LNCaP clone FGC (cell line): Measurements from ENCODE around the gene VPS35.
"Not testable (repeated sequence)": the region's sequence is repeated elsewhere in the genome, so short reads cannot be mapped to it uniquely, and the experiment has no call there.

Experiments
- DNase-seq: peaks from one replicate; pipeline ENCODE4 v3.0.0-alpha.2; 2011; ENCODE audit warnings: low read depth
- H3K4me3 ChIP-seq: 2 replicates; pipeline ENCODE4 v1.5.1; 2011; ENCODE audit warnings: mild to moderate bottlenecking, low read depth, low read length, control low read depth
- TF ChIP-seq, protein P1 (sequence below): IDR thresholded peaks from 2 replicates; pipeline ENCODE4 v1.5.1; 2012; ENCODE audit warnings: mild to moderate bottlenecking; ENCODE audit not compliant: control insufficient read depth, insufficient read depth; ENCODE audit errors: extremely low read depth

VPS35 gene

GRCh38 chr16:46638947-46639925 lies 49.7 kb downstream of the VPS35 start:
- DNase-seq: no peak

GRCh38 chr16:46632778-46633733 lies 55.9 kb downstream of the VPS35 start:
- DNase-seq: no peak
- no peak overlapping the region for H3K4me3 ChIP-seq
- TF ChIP-seq, protein P1, sequence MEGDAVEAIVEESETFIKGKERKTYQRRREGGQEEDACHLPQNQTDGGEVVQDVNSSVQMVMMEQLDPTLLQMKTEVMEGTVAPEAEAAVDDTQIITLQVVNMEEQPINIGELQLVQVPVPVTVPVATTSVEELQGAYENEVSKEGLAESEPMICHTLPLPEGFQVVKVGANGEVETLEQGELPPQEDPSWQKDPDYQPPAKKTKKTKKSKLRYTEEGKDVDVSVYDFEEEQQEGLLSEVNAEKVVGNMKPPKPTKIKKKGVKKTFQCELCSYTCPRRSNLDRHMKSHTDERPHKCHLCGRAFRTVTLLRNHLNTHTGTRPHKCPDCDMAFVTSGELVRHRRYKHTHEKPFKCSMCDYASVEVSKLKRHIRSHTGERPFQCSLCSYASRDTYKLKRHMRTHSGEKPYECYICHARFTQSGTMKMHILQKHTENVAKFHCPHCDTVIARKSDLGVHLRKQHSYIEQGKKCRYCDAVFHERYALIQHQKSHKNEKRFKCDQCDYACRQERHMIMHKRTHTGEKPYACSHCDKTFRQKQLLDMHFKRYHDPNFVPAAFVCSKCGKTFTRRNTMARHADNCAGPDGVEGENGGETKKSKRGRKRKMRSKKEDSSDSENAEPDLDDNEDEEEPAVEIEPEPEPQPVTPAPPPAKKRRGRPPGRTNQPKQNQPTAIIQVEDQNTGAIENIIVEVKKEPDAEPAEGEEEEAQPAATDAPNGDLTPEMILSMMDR: no peak

More at GRCh38 chr16:46638947-46639925, 49.7 kb downstream of the VPS35 start:
- H3K4me3 ChIP-seq: no peak overlapping the region
- TF ChIP-seq, protein P1: no peak

DNA sequence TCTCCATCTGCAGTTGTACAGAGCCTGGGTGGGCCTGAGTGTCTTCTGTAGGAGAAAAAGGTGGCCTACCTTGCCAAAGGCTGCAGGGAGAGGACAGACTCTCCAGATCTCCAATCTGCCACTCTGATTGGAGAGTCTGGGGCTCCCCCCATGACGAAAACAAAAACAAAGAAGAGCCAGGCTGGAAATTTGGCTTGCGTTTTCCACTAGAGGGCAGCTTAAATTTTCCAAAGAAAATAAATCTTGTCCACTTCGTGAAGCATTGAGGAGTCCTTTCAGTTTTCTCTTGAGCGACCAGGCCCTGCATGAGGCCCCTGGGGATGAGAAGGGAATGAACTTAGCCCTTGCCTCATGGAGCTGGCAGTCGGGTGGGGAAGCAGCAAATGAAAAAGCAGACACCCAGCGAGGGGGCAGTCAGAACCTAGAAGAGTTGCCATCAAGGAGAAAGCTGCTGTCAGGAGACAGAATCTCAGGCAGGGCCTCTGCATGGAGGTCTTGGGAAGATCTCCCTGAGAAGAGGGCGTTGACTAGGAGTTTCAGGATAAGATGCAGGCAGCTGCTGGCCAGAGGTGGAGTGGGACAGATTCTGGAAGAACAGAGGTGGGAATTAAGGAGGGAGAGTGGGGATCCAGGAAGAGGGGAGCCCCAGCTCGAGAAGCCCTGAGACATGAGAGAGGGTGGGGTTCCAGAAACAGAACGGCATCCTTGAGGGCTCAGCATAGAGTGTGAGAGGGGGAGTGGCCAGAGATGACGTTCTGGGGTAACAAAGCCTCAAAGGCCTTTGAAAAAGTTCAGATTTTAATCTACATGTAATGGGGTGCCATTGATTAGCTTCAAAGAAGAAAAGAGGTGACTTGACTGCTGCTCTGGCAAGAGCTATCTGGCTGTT lies 59.4 kb downstream of the VPS35 start:
- H3K4me3 ChIP-seq: no peak overlapping the region
- TF ChIP-seq, protein P1: peak; percentile 48
- peak; percentile 28 for DNase-seq

DNA sequence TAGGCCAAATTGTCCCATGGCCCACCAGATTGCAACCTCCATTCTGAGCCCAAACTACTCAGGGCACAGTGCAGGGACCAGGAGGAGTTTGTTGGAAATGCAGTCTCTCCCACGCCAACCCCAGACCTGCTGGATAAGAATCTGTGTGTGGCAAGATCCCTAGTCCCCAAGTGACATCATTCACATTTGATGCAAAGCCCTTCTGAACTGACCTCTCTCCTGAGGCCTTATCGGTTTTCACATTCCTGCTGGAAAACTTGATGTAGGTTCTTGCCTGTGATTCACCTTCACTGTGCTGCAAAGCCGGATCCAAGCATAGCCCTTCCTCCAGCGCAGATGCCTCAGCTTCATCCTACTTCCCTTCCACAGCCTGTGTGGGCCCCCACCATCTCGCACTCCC lies 61.2 kb downstream of the VPS35 start:
- no peak overlapping the region for H3K4me3 ChIP-seq
- DNase-seq: no peak
- TF ChIP-seq, protein P1: no peak

- DNase-seq, H3K4me3 ChIP-seq: not testable (repeated sequence)
Observed at GRCh38 chr16:46626681-46627080, 62.3 kb downstream of the VPS35 start.

GRCh38 chr16:46624862-46625261 lies 64.1 kb downstream of the VPS35 start:
- not testable (repeated sequence) for H3K4me3 ChIP-seq, DNase-seq

GRCh38 chr16:46623707-46624106 lies 65.3 kb downstream of the VPS35 start:
- not testable (repeated sequence) for H3K4me3 ChIP-seq, DNase-seq

- H3K4me3 ChIP-seq, DNase-seq: not testable (repeated sequence)
Observed at GRCh38 chr16:46623246-46623645, 65.7 kb downstream of the VPS35 start.
